ENCODE measurements around the gene SLC25A31.

Gene SLC25A31

DNA sequence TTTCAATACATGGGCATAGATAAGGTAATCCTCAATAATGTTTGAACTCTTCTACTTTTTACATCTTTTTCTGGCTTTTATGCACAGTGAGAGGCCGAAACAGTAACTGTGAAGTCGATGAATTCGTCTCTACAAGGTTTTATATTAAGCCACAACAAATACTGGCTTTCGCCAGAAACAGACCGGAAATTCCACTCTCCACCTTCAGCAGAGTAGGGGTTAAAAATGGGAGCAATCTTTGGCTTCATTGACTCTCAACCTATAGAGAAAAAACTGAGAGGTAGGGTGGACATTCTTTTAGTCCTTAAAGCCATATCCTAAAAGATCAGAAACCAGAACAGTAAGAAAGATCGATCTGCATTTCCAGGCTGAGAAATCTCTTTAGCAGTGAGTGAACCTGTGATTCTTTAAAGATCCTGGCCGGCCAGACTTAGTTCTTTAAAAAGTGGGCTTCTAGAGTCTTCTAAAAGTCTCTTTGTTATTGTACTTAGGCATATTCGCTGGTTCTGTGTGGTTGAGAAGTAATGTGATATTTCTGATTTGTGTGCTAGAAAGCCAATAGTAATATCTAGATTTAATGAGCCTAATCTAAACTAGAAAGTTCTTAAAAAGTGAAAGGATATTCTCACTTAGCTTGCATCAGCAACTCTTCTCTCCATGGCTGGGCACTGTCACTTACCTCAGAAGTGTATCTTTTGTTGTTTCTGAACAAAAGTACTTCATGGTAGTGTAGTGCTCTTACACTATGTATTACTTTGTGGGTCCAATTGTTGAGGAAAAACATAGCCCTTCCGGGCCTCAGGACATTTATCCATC, 54.0 kb downstream of the SLC25A31 start:
- Mint-ChIP-seq H3K36me3 (peaks cover 4% of the 10 kb centered on the region), H3K27me3 (peaks cover 54% of the 10 kb centered on the region), H3K4me3 (no peak overlapping the region), H3K27ac (no peak overlapping the region), H3K4me1 (peaks cover 19% of the 10 kb centered on the region), H3K9me3 (no peaks in the 10 kb centered on the region)
- DNase-seq: no peak
- CTCF ChIA-PET: no interaction called here

DNA sequence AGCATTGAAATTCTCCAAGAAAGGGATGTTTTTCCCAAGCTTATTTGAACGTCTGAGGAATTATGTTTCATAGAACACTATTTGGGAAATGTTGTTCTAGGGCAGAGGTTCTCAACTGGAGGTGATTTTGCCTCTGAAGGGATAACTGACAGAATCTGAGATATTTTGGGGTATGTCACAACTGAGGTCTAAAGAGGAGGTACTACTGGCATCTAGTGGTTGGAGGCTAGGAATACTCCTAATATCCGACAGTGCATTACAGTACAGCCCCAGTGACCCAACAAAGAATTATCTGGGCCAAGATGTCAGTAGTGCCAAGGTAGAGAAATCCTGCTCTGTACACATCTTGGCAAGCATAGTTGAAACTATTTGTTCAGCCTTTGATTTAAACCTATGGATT, 58.3 kb downstream of the SLC25A31 start:
- H3K36me3 Mint-ChIP-seq: no peaks in the 10 kb centered on the region
- peaks cover 20% of the 10 kb centered on the region for H3K27me3 Mint-ChIP-seq
- no peaks in the 10 kb centered on the region for H3K9me3 Mint-ChIP-seq
- H3K4me1 Mint-ChIP-seq: no peaks in the 10 kb centered on the region
- CTCF ChIA-PET: no interaction called here
- DNase-seq: no peak
- H3K27ac Mint-ChIP-seq: no peak overlapping the region
- no peak overlapping the region for H3K4me3 Mint-ChIP-seq

DNA sequence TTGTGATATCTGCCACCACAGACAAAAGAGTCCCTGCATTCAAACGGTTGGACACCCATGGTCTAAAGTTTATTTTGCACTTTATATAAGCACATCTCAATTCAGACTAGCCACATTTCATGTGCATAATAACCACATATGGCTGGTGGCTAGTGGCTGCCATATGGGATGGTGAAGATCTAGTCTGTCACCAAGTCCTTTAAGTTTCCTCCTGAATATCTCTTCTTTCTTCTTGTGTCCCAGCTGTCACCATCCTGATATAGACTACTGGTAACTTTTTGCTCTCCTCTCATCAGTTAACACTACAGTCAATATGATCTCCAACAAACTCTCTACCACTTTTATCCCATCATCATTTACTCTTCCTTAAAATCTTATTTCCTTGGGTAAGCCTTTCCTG, 61.2 kb downstream of the SLC25A31 start:
- no peak overlapping the region for H3K27ac Mint-ChIP-seq

DNA sequence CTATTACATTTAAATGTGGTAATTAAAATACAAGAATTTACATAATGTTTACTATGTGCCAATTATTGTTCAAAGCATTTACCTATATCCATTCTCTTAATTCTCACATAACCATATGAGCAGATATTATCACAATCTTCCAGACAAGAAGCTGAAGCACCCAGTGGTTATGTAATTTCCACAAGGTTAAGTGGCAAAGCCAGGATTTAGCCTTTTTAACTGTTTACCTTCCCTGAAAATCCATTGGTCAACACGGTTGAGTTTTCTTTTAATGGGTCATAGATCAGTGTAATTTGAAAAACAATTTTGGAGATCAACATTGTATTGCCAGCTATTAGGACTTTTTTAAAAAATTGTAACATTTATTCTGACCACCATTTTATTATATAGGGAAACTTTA, 63.3 kb downstream of the SLC25A31 start:
- no peak overlapping the region for H3K4me3 Mint-ChIP-seq
- no peak for DNase-seq
- no peaks in the 10 kb centered on the region for H3K9me3 Mint-ChIP-seq
- no peaks in the 10 kb centered on the region for H3K36me3 Mint-ChIP-seq
- no peaks in the 10 kb centered on the region for H3K4me1 Mint-ChIP-seq
- CTCF ChIA-PET: no interaction called here
- no peak overlapping the region for H3K27ac Mint-ChIP-seq
- peaks cover 6% of the 10 kb centered on the region for H3K27me3 Mint-ChIP-seq

More for the DNA sequence above, 61.2 kb downstream of the SLC25A31 start:
- H3K36me3 Mint-ChIP-seq: no peaks in the 10 kb centered on the region
- H3K27me3 Mint-ChIP-seq: peaks cover 9% of the 10 kb centered on the region
- DNase-seq: no peak
- H3K9me3 Mint-ChIP-seq: no peaks in the 10 kb centered on the region
- CTCF ChIA-PET: no interaction called here
- H3K4me1 Mint-ChIP-seq: no peaks in the 10 kb centered on the region
- H3K4me3 Mint-ChIP-seq: no peak overlapping the region

DNA sequence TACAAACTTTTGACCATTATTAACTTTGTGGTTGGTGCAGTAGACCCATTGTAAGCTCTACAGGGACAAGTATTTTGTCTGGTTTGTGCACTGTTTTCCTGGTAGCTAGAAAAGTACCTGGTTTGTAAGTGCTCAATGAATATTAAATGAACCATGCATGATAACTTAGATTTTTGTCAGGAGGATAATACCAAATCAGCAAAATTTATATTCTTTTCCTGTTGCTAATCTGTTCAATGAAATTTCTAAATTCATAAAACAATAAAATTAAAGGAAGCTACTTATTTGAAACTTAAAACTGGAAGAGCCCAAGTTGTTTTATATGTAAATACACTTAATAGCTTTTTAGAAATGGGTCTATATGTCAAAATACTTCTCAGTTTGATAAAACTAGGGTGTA, 69.5 kb downstream of the SLC25A31 start:
- no peak for DNase-seq
- CTCF ChIA-PET: no interaction called here
- H3K27ac Mint-ChIP-seq: no peak overlapping the region

DNA sequence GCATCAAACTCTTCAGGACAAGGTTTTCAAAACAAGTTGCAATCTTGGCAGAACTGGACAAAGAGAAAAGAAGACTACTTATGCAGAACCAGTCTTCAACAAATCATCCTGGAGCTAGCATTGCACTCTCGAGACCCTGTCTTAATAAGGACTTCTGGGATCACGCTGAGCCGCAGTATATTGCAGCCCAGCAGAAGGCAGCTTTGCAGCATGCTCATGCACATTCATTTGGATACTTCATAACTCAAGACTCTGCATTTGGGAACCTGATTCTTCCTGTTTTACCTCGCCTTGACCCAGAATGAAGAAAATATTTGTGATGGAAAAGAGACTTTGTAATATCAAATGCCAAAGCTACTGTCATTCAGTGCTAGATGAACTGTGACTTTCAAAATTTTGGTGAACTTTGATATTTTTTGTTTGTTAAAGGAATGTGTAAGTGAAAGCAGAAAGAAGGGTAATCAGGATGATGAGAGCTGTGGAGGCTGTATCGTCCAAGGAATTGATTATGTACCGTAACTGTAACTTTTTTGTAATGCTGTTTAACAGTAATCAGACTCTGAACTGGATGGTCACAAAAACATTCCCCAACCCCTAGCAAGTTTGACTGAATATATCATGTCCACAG, 79.1 kb downstream of the SLC25A31 start:
- Mint-ChIP-seq H3K4me1 (no peaks in the 10 kb centered on the region), H3K36me3 (no peaks in the 10 kb centered on the region), H3K27ac (no peak overlapping the region), H3K9me3 (no peaks in the 10 kb centered on the region), H3K27me3 (no peaks in the 10 kb centered on the region), H3K4me3 (no peak overlapping the region)
- no peak for DNase-seq
- CTCF ChIA-PET: no interaction called here

More for the DNA sequence above, 69.5 kb downstream of the SLC25A31 start:
- Mint-ChIP-seq H3K4me3 (no peak overlapping the region), H3K36me3 (no peaks in the 10 kb centered on the region), H3K4me1 (no peaks in the 10 kb centered on the region), H3K9me3 (no peaks in the 10 kb centered on the region), H3K27me3 (no peaks in the 10 kb centered on the region)

DNA sequence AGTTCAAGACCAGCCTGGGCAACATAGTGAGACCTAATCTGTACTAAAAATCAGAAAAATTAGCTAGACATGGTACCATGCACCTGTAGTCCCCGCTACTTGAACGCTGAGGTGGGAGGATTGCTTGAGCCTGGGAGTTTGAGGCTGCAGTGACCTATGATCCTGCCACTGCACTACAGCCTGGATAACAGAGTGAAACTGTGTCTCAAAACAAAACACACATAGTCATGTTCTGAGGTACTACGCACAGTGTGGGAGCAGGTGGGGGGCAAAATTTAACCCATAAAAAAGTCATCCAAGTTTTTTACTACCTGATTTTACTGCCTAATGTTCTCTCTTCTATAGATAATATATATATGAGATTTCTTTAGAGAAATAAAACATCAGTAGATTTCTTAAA, 80.4 kb downstream of the SLC25A31 start:
- no peak overlapping the region for H3K4me3 Mint-ChIP-seq
- CTCF ChIA-PET: no interaction called here
- H3K27me3 Mint-ChIP-seq: no peaks in the 10 kb centered on the region
- H3K27ac Mint-ChIP-seq: no peak overlapping the region
- no peaks in the 10 kb centered on the region for H3K4me1 Mint-ChIP-seq
- DNase-seq: no peak
- no peaks in the 10 kb centered on the region for H3K36me3 Mint-ChIP-seq
- no peaks in the 10 kb centered on the region for H3K9me3 Mint-ChIP-seq

DNA sequence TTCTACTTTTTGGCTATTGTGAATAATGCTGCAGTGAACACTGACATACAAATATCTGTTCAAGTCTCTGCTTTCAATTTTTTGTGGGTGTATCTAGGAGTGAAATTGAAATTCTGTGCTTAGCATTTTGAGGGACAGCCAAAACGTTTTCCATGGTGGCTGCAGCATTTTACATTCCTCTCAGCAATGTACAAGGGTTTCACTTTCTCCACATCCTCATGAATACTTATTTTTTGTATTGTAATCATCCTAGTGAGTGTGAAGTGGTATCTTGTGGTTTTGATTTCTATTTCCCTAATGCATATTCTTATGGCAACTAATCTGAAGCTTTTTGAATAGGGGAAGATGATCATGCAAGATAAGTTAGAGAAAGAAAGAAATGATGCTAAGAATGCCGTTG, 92.2 kb downstream of the SLC25A31 start:
- no peak for DNase-seq
- no peaks in the 10 kb centered on the region for H3K9me3 Mint-ChIP-seq

More for the DNA sequence above, 92.2 kb downstream of the SLC25A31 start:
- no peak overlapping the region for H3K4me3 Mint-ChIP-seq
- H3K27me3 Mint-ChIP-seq: no peaks in the 10 kb centered on the region
- no peaks in the 10 kb centered on the region for H3K36me3 Mint-ChIP-seq
- no peak overlapping the region for H3K27ac Mint-ChIP-seq
- no peaks in the 10 kb centered on the region for H3K4me1 Mint-ChIP-seq
- CTCF ChIA-PET: no interaction called here
